Activated CD8-positive, alpha-beta T cell treated with anti-CD3 and anti-CD28 coated beads, Interleukin-2, amount 10 ng/mL, durations not matched to agents 7 days and 5 days (primary cell): ENCODE measurements around the gene UBXN10. TPM values are rescaled to one million over a fixed set of nuclear protein-coding genes. Genes with fewer than 3 reads are reported as not detected.

Source experiments
- ATAC-seq: fragments of 150-1000 bp; cut with Tn5 transposase; one replicate; pipeline ENCODE4 v1.10.0; 2021; ENCODE audit warnings: moderate library complexity
- CTCF ChIA-PET: fragments of 350-600 bp; sonication (Branson Sonifier 250); formaldehyde crosslinking; loops from one replicate; lab custom pipeline; 2021; ENCODE audit warnings: antibody characterized with exemption; lab: Charles Lee
- POLR2A ChIA-PET: fragments of 350-600 bp; sonication (Branson Sonifier 250); formaldehyde crosslinking; loops from one replicate; lab custom pipeline; 2021; ENCODE audit warnings: antibody characterized with exemption; lab: Charles Lee
- DNase-seq: peaks from one replicate; pipeline ENCODE4 v3.0.0-alpha.2; 2020
- H3K27ac Mint-ChIP-seq: one replicate; pipeline ENCODE4 v1.8.0; 2021; ENCODE audit warnings: mild to moderate bottlenecking, mixed read lengths
- H3K27me3 Mint-ChIP-seq: one replicate; pipeline ENCODE4 v1.8.0; 2021; ENCODE audit warnings: low read depth, mixed read lengths
- H3K36me3 Mint-ChIP-seq: one replicate; pipeline ENCODE4 v1.8.0; 2021; ENCODE audit warnings: low read depth, mixed read lengths
- H3K4me1 Mint-ChIP-seq: one replicate; pipeline ENCODE4 v1.8.0; 2021; ENCODE audit warnings: low read depth, mixed read lengths
- H3K4me3 Mint-ChIP-seq: one replicate; pipeline ENCODE4 v1.8.0; 2021; ENCODE audit warnings: mild to moderate bottlenecking, mixed read lengths
- H3K9me3 Mint-ChIP-seq: one replicate; pipeline ENCODE4 v1.8.0; 2022; ENCODE audit warnings: mixed read lengths; ENCODE audit not compliant: insufficient read depth
- total RNA-seq, 2 experiments: library from RNA; stranded (reverse); gene quantifications; one replicate each; pipeline ENCODE4 v1.2.3, GENCODE V29; 2021

The UBXN10 gene
- total RNA-seq, 2 experiments from 2014 or later: 0.21 to 0.29 TPM

DNA sequence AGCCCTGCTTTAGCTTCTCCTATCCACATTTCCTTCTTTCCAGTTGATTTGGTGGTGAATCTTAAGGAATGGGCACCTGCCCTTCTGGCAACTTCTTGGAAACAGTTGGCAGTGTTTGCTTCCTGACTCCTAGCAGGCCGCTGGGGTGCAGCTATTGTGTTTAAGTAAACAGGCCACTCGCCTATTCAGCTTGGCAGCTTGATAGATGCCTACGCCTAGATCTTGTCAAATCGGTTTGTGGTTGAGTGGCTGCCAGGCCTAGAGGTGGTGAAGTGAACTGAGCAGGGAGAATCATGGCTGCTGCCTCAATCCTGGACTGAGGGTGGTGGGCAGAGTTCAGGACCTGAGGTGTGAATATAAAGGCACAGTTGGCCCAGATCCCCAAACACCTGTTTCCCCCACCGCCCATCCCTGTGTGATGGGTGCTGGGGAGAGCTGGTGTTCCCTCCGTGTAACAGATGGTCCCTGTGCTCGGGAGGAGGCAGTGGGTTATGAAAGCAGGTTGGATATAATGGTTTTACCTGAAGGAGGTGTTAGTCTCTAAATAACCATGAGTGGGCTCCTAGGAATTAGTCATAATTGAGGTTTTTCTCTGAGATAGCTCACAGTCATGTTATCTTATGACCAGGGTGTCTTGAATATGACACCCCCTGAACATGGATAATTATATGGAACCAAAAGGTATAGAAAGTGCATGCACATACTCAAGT lies 1.4 kb downstream of the UBXN10 start:
- no peak for ATAC-seq
- Mint-ChIP-seq H3K27ac (peak overlapping the region; percentile 27), H3K27me3 (peaks cover 26% of the 10 kb centered on the region), H3K4me1 (peaks cover 52% of the 10 kb centered on the region), H3K9me3 (no peaks in the 10 kb centered on the region), H3K4me3 (peak overlapping the region; percentile 0), H3K36me3 (peaks cover 5% of the 10 kb centered on the region)
- POLR2A ChIA-PET: interaction anchor here (0.8 kb wide), 1 partner anchor 22 kb away, joined by 5 read pairs; no protein-coding TSS in a partner anchor
- peak; percentile 35 for DNase-seq
- CTCF ChIA-PET: interaction anchor here (0.8 to 2.5 kb wide), 6 partner anchors 8 to 36 kb away, joined by 3 to 17 read pairs (median 5); no protein-coding TSS in a partner anchor

DNA sequence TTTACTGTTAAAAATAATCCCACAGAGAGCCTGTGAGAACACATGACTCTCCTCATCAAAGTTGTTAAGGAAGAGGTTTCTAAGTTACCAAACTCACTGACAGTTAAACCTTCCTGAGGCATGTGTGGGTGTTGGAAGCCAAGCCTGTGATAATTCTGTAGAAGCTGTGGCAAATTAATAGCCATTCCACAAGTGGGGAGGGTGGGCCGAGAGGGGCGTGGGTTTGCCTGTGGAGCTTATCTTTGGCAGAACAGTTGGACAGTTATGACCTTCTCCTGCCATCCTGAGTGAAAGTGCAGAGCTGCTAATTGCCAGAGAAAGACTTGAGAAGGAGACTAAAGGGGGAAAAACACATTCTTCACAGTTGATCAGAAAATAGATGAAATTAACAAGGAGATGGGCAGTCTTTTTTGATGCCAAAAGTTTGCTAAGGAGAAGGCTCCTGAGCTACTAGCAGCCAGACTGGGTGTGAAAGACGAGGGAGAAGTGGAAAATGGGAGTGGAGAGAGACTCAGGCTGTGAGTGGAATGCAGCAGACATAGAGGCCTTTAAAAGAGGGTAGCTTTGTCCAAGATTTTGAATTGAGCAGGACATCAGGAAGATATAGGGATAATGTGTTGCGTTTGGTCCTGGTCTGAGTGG lies 2.0 kb downstream of the UBXN10 start:
- Mint-ChIP-seq H3K4me1 (peaks cover 52% of the 10 kb centered on the region), H3K4me3 (no peak overlapping the region), H3K36me3 (peaks cover 5% of the 10 kb centered on the region), H3K9me3 (no peaks in the 10 kb centered on the region), H3K27me3 (peaks cover 33% of the 10 kb centered on the region), H3K27ac (no peak overlapping the region)
- ATAC-seq (no peak), DNase-seq (no peak)
- CTCF ChIA-PET: interaction anchor here (0.6 to 2.5 kb wide), 7 partner anchors 8 to 270 kb away, joined by 3 to 17 read pairs (median 4); no protein-coding TSS in a partner anchor
- POLR2A ChIA-PET: no interaction called here

DNA sequence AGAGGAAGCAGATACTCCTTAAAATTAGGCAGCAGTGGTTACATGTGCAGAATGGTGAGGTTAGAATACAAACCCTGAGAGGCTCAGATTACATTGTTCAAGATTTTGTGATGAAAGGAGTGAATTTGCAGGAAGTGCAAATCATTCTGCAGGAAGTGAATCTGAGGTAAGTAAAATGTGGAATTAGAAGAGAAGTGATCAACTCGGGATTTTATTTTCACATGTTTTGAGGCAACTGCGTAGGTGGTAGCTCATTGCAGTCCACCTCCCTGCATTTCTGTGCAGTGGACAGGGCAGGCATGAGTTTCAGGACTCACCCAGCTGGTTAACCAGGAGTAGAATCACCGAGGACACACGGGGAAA lies 2.5 kb downstream of the UBXN10 start:
- DNase-seq (no peak), ATAC-seq (no peak)
- CTCF ChIA-PET: interaction anchor here (0.6 to 2.5 kb wide), 5 partner anchors 17 to 271 kb away, joined by 3 to 11 read pairs (median 4); no protein-coding TSS in a partner anchor
- Mint-ChIP-seq H3K36me3 (peaks cover 5% of the 10 kb centered on the region), H3K9me3 (no peaks in the 10 kb centered on the region), H3K27ac (no peak overlapping the region), H3K27me3 (peaks cover 35% of the 10 kb centered on the region), H3K4me1 (peaks cover 50% of the 10 kb centered on the region), H3K4me3 (no peak overlapping the region)
- POLR2A ChIA-PET: no interaction called here

DNA sequence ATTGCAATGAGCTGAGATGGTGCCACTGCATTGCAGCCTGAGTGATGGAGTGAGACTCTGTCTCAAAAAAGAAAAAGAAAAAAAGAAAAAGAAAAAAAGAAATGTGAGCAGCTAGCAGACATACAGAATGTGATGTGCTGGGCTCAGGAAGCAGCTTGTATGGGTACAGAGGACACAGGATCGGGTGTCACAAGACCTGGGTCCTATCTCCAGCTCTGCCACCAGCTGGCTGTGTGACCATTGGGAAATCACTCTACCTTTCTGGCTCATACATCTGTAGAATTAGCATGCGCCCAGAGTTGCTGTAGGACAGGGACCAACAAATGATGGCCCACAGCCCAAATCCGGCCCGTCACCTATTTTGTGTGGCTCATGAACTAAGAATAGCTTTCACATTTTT lies 3.8 kb downstream of the UBXN10 start:
- ChIA-PET POLR2A (interaction anchor here (1.3 kb wide), 1 partner anchor 11 kb away, joined by 3 read pairs; no protein-coding TSS in a partner anchor), CTCF (interaction anchor here (1.0 to 1.3 kb wide), 3 partner anchors 23 to 272 kb away, joined by 3 to 7 read pairs (median 4); no protein-coding TSS in a partner anchor)
- Mint-ChIP-seq H3K4me1 (peaks cover 38% of the 10 kb centered on the region), H3K9me3 (no peaks in the 10 kb centered on the region), H3K27me3 (peaks cover 34% of the 10 kb centered on the region), H3K27ac (no peak overlapping the region), H3K36me3 (no peaks in the 10 kb centered on the region), H3K4me3 (no peak overlapping the region)
- DNase-seq (no peak), ATAC-seq (no peak)

DNA sequence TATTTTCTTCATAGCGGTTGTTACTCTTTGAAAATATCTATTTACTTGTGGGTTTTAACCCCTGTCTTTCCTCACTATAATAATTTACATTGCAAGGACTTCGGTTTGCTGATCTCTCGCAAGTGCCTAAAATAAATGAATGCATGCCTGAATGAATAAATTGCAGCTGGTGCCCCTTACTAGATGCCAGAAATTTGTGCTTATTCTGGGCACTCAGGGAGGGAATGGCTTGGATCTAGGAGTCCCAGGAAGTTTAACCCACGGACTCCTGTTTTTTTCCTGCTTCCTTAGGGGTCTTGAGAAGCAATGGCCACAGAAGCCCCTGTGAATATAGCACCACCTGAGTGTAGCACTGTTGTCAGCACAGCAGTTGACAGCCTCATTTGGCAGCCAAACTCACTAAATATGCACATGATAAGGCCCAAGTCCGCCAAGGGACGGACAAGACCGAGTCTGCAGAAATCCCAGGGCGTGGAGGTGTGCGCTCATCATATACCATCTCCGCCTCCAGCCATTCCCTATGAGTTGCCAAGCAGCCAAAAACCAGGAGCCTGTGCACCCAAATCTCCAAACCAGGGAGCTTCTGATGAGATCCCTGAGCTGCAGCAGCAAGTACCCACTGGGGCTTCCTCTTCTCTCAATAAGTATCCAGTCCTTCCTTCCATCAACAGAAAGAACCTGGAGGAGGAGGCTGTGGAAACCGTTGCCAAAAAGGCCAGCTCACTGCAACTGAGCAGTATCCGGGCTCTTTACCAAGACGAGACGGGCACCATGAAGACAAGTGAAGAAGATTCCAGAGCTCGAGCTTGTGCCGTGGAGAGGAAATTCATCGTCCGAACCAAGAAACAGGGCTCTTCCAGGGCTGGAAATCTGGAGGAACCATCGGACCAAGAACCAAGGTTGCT lies 4.6 kb downstream of the UBXN10 start:
- ATAC-seq: no peak
- ChIA-PET POLR2A (no interaction called here), CTCF (interaction anchor here (0.5 to 1.3 kb wide), 6 partner anchors 11 to 273 kb away, joined by 3 to 7 read pairs (median 4); no protein-coding TSS in a partner anchor)
- no peak overlapping the region for H3K27ac Mint-ChIP-seq
- H3K4me3 Mint-ChIP-seq: no peak overlapping the region
- peaks cover 39% of the 10 kb centered on the region for H3K27me3 Mint-ChIP-seq
- DNase-seq: no peak
- H3K4me1 Mint-ChIP-seq: peaks cover 30% of the 10 kb centered on the region
- no peaks in the 10 kb centered on the region for H3K36me3 Mint-ChIP-seq
- H3K9me3 Mint-ChIP-seq: no peaks in the 10 kb centered on the region

DNA sequence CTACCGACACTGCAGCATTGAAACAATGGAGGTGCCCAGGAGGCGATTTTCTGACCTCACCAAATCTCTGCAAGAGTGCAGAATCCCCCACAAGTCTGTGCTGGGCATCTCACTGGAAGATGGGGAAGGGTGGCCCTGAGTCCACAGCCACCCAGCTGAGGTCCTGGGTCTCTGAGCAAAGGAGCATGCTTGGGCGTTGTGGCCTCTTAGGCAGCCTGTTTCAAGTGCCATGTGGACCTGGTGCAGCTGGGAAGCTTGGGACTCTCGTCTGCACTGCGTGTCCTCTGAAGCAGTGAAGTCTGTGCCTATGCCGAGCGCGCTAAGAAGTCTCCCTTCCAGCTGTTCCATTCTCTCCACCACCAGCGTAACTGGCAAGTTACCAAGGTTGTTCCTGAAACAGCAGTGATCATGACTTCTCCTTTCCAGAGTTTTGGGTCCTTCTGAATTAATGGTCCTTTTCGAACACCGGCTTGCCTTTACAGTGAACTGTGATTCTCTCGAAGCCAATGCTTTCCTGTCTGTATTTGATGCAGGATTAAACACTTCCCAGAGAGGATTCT lies 5.5 kb downstream of the UBXN10 start:
- Mint-ChIP-seq H3K36me3 (no peaks in the 10 kb centered on the region), H3K27ac (no peak overlapping the region), H3K9me3 (no peaks in the 10 kb centered on the region), H3K27me3 (peaks cover 39% of the 10 kb centered on the region), H3K4me3 (no peak overlapping the region), H3K4me1 (peaks cover 25% of the 10 kb centered on the region)
- ChIA-PET CTCF (interaction anchor here (1.2 to 5.6 kb wide), 3 partner anchors 12 to 40 kb away, joined by 3 to 61 read pairs (median 4); no protein-coding TSS in a partner anchor), POLR2A (no interaction called here)
- no peak for ATAC-seq
- no peak for DNase-seq

DNA sequence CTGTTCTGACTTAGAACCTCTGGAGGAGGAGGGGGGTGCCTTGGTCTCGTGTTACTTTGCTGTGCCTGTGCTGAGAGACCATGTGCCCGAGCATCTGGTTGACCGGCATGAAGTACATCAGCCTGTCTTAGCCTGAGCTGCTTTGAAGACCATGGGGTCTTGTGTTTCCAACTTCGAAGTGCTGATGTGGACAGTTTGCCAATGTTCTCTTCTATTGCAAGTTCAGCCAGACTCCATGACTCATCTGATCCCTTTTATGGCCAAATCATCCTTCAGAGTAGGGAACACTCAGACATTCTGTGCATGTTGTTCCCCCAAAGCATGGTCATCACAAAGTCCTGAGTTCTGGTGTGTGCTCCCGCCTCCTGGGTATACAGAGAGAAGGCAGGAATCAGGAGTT lies 6.5 kb downstream of the UBXN10 start:
- ATAC-seq (no peak), DNase-seq (no peak)
- peaks cover 16% of the 10 kb centered on the region for H3K4me1 Mint-ChIP-seq
- peaks cover 41% of the 10 kb centered on the region for H3K27me3 Mint-ChIP-seq
- no peak overlapping the region for H3K4me3 Mint-ChIP-seq
- H3K36me3 Mint-ChIP-seq: no peaks in the 10 kb centered on the region
- H3K27ac Mint-ChIP-seq: no peak overlapping the region
- ChIA-PET CTCF (interaction anchor here (1.8 to 5.6 kb wide), 2 partner anchors 21 to 28 kb away, joined by 7 to 61 read pairs; no protein-coding TSS in a partner anchor), POLR2A (no interaction called here)
- H3K9me3 Mint-ChIP-seq: no peaks in the 10 kb centered on the region

DNA sequence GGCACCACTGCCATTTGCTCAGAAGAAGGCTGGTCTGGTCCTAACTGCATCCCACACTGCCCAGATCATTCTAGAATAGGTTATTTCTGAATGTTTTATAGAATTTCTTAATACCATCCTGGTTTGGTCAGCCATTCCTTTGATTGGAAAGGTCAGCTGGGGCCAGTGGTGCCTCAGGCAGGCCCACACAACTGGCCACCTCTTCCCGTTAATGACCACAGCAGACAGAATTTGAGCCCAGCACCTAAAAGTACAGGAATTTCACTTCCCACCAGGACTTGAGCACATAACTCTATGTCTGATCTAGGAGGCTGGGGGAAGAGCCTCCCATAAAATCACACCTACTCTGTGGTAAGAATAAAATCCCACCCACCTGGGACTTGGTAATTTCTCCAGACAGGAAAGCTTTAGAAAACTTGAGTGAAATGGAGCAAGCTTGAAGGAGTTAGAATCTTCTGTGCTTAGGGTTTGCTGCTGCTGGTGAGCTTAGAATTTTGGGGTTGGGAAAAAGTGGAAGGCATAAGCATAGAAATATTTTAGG lies 7.0 kb downstream of the UBXN10 start:
- no peak overlapping the region for H3K27ac Mint-ChIP-seq
- H3K27me3 Mint-ChIP-seq: peaks cover 42% of the 10 kb centered on the region

DNA sequence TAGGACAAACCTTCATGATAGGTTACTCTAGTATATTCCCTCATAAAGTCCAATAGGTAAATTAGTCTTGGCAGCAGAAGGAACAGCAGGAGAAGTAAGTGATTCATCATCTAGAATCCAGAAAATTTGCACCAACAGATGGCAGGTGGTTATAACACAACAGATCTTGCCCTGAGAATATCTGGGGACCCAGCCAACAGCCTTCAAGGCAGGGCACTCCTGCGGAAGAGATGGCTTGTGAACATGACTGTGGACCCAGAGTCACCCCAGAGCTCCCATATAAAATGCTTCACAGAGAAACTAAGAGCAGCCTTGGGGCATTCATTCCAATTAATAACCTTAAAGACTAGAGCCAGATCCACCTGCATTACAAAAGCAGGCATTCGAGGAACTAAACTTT lies 8.3 kb downstream of the UBXN10 start:
- Mint-ChIP-seq H3K4me1 (no peaks in the 10 kb centered on the region), H3K9me3 (no peaks in the 10 kb centered on the region), H3K27me3 (peaks cover 39% of the 10 kb centered on the region), H3K36me3 (no peaks in the 10 kb centered on the region), H3K27ac (no peak overlapping the region), H3K4me3 (no peak overlapping the region)
- CTCF ChIA-PET: interaction anchor here (0.6 to 5.6 kb wide), 16 partner anchors 9 to 300 kb away, joined by 3 to 61 read pairs (median 4); no protein-coding TSS in a partner anchor
- no peak for ATAC-seq
- DNase-seq: no peak
- POLR2A ChIA-PET: interaction anchor here (0.9 kb wide), 1 partner anchor 22 kb away, joined by 3 read pairs; no protein-coding TSS in a partner anchor

More for the DNA sequence above, 7.0 kb downstream of the UBXN10 start:
- POLR2A ChIA-PET: no interaction called here
- DNase-seq (no peak), ATAC-seq (no peak)
- no peaks in the 10 kb centered on the region for H3K36me3 Mint-ChIP-seq
- H3K9me3 Mint-ChIP-seq: no peaks in the 10 kb centered on the region
- CTCF ChIA-PET: interaction anchor here (1.0 to 5.6 kb wide), 6 partner anchors 14 to 301 kb away, joined by 3 to 61 read pairs (median 5); no protein-coding TSS in a partner anchor
- no peak overlapping the region for H3K4me3 Mint-ChIP-seq
- H3K4me1 Mint-ChIP-seq: peaks cover 10% of the 10 kb centered on the region

DNA sequence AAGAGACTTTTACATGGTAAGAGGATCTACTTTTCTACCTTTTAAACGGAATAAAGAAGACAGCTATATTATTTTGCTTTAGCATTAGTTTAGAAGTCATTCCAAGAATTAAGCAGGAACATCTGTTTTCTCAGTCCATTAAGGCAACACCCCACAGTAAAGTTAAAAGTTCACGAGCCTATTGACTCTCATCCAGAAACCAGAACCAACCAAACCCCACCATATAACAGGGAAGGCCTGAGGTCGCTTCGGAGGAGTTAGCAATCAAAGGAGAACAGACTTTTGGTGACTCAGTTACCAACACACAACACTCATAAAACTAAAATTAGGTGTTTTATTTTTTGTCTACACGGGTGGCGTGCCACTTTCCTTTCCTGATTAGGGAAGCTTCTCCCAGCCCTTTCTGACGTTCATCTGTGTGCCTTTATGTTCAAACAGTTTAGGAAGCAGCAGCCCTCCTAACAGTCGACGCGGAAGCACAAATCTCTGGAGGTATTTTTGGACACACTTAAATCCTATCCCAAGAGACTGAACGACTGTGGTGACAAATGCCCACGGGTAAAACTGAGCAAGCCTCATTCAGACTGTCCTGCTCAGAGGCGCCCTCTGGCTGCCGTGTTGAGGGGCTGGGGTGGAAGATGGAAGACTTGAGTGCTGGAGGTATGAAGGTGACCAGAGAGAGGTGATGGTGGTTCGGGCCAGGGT lies 9.0 kb downstream of the UBXN10 start:
- ChIA-PET CTCF (interaction anchor here (0.6 to 5.6 kb wide), 29 partner anchors 8 to 299 kb away, joined by 3 to 61 read pairs (median 3); partner anchors contain the start of genes PLA2G2C and UBXN10), POLR2A (interaction anchor here (0.8 to 0.9 kb wide), 2 partner anchors 16 to 22 kb away, joined by 3 read pairs; no protein-coding TSS in a partner anchor)

More for the DNA sequence above, 9.0 kb downstream of the UBXN10 start:
- ATAC-seq (peak; percentile 76), DNase-seq (peak; percentile 79)
- Mint-ChIP-seq H3K27ac (no peak overlapping the region), H3K27me3 (peaks cover 40% of the 10 kb centered on the region), H3K4me1 (no peaks in the 10 kb centered on the region), H3K36me3 (no peaks in the 10 kb centered on the region), H3K9me3 (no peaks in the 10 kb centered on the region), H3K4me3 (no peak overlapping the region)
